AG04450 (cell line): Measurements from ENCODE around the gene ZNF57. TPM values are rescaled to one million over a fixed set of nuclear protein-coding genes. Genes with fewer than 3 reads are reported as not detected.
"Not testable (repeated sequence)": the region's sequence is repeated elsewhere in the genome, so short reads cannot be mapped to it uniquely, and the experiment has no call there.

Experiments
- CTCF ChIA-PET: fragments of 300-600, 350-600 bp; formaldehyde crosslinking; extraction: SDS; loops from one replicate; lab custom pipeline; 2022; ENCODE audit warnings: antibody characterized with exemption, inconsistent platforms; lab: Charles Lee
- POLR2A ChIA-PET: fragments of 350-600 bp; formaldehyde crosslinking; extraction: SDS; loops from one replicate; lab custom pipeline; 2021; ENCODE audit warnings: antibody characterized with exemption, inconsistent platforms; lab: Yijun Ruan, JAX
- DNase-seq: peaks from one replicate; pipeline ENCODE4 v3.0.0-alpha.2; 2011; ENCODE audit warnings: low read depth, low spot score
- H3K27ac ChIP-seq: one replicate; pipeline ENCODE4 v1.5.1; 2012; ENCODE audit warnings: low read depth, low read length, control low read depth
- H3K27me3 ChIP-seq: one replicate; pipeline ENCODE4 v1.6.0; 2012; ENCODE audit warnings: low read length; ENCODE audit not compliant: control insufficient read depth, insufficient read depth
- H3K4me3 ChIP-seq: 2 replicates; pipeline ENCODE4 v1.5.1; 2011; ENCODE audit warnings: mild to moderate bottlenecking, low read depth, low read length, control low read depth
- H3K9me3 ChIP-seq: 2 replicates; pipeline ENCODE4 v1.5.1; 2012; ENCODE audit warnings: low read length; ENCODE audit not compliant: control insufficient read depth, insufficient read depth
- polyA plus RNA-seq: library from polyadenylated mRNA; depleted of rRNA; stranded (reverse); fragments of >200 nt; gene quantifications from 2 replicates; pipeline ENCODE4 v1.2.3, GENCODE V29; 2011
- TF ChIP-seq, protein P1 (sequence below): IDR thresholded peaks from 2 replicates; pipeline ENCODE4 v1.5.1; 2011; ENCODE audit warnings: low read depth, low read length, control low read depth, inconsistent platforms

ZNF57 gene
- polyA plus RNA-seq, 1 experiment = 2.4 TPM

DNA sequence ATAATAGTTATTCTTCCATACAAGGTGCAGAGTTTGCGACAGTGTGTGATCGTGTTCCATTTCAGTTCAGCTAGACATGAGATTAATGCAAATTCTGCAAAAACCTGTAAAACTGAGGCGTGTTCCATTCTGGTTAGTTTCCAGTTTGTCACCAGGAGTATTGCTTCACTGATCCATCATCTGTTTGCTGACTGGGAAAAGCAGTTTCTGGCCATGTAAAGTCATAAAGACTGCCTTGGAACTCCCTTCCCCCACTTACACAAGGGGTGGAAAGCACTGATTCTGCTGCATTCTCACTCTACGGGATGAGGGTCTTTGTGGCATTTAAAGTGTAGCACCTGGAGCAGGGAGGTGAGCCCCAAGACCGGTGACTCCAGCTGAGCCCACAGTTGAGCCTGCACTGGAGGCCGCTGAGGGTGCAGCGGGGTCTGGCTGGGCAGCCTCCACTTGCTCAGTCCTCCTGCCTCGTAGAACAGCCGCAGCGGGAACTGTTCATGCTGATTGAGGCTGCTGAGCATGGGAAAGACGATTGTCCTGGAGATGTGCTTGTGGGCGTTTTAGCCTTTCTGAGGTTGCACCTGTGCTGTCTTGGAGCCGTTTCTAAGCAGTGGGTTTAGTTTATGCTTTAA, 2.0 kb downstream of the ZNF57 start:
- CTCF ChIA-PET = no interaction called here
- no peak for DNase-seq
- H3K9me3 ChIP-seq = peaks cover 9% of the 10 kb centered on the region; the same call in 1 of the 2 replicates
- H3K27me3 ChIP-seq = no peaks in the 10 kb centered on the region
- H3K4me3 ChIP-seq = no peak overlapping the region
- POLR2A ChIA-PET = no interaction called here
- TF ChIP-seq, protein P1, sequence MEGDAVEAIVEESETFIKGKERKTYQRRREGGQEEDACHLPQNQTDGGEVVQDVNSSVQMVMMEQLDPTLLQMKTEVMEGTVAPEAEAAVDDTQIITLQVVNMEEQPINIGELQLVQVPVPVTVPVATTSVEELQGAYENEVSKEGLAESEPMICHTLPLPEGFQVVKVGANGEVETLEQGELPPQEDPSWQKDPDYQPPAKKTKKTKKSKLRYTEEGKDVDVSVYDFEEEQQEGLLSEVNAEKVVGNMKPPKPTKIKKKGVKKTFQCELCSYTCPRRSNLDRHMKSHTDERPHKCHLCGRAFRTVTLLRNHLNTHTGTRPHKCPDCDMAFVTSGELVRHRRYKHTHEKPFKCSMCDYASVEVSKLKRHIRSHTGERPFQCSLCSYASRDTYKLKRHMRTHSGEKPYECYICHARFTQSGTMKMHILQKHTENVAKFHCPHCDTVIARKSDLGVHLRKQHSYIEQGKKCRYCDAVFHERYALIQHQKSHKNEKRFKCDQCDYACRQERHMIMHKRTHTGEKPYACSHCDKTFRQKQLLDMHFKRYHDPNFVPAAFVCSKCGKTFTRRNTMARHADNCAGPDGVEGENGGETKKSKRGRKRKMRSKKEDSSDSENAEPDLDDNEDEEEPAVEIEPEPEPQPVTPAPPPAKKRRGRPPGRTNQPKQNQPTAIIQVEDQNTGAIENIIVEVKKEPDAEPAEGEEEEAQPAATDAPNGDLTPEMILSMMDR = no peak
- no peak overlapping the region for H3K27ac ChIP-seq

DNA sequence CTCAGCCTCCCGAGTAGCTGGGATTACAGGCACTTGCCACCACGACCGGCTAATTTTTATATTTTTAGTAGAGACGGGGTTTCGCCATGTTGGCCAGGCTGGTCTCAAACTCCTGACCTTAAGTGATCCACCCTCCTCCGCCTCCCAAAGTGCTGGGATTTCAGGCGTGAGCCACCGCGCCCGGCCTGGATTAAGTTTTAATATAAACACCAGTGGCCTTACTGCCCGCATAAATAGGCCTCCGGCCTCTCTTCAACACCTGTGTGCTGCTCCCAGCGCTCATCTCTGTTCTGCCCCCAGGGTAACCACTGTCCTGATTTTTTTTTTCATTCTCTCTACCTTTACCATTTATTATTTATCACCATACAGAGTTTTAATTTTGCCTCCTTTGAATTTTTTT, 2.6 kb downstream of the ZNF57 start:
- DNase-seq, H3K27ac ChIP-seq, CTCF ChIA-PET, H3K4me3 ChIP-seq, H3K27me3 ChIP-seq, POLR2A ChIA-PET: not testable (repeated sequence)
- peaks cover 10% of the 10 kb centered on the region; the same call in 1 of the 2 replicates for H3K9me3 ChIP-seq

DNA sequence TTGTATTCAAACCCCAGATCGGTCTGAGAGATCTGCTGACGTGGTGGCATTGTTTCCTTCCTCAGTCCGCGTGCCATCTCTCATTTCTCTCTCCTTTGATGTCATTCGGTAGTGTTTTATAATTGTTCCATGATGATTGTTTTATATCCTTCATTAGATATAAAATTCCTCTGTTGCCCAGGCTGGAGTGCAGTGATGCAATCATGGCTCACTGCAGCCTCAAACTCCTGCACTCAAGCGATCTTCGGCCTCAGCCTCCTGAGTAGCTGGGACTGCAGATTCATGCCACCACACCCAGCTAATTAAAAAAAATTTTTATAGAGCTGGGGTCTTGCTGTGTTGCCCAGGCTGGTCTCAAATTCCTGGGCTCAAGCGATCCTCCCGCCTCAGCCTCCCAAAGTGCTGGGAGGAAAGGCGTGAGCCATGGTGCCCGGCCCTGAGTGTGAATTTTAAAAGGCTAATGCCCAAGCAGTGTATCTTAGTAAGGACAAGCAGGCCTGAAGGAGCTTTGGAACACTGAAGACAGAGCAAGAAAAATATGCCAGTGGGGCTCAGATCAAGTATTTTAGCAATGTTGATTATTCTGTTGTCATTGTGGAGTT, 5.3 kb downstream of the ZNF57 start:
- POLR2A ChIA-PET = interaction anchor here (0.6 kb wide), 1 partner anchor 56 kb away, joined by 5 read pairs; no protein-coding TSS in a partner anchor
- CTCF ChIA-PET = no interaction called here
- TF ChIP-seq, protein P1 = no peak
- DNase-seq = no peak
- Histone ChIP-seq H3K27me3 (no peaks in the 10 kb centered on the region), H3K27ac (no peak overlapping the region), H3K4me3 (no peak overlapping the region), H3K9me3 (peaks cover 14% of the 10 kb centered on the region; the same call in 1 of the 2 replicates)

DNA sequence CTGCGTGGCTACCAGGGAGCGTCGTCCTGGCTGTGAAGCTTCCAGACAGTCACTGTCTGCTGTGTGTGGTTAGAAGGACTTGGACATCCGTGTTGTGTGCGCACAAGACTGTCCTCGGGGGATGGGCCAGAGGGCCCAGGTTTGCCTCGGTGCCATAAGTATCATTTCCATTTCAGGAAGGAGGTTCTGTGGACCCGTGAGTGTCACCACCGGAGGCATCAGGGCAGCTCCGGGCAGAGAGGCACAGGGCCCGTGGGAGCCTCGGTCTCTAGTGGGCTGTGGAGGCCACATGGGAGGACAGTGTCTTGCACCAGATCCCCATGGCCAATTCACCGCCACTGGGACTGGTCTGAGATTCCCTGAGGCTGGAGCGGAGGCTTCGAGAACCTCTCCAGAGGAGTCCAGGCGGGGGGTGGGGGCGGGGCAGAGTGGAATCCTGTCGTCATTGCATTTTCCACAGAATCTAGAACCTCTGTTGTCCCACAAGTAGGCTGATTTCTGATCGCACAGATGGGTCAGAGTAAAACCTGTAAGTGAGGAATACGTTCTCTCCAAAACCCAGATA, 6.0 kb downstream of the ZNF57 start:
- CTCF ChIA-PET = interaction anchor here (0.6 kb wide), 1 partner anchor 19 kb away, joined by 4 read pairs; no protein-coding TSS in a partner anchor
- POLR2A ChIA-PET = no interaction called here

DNA sequence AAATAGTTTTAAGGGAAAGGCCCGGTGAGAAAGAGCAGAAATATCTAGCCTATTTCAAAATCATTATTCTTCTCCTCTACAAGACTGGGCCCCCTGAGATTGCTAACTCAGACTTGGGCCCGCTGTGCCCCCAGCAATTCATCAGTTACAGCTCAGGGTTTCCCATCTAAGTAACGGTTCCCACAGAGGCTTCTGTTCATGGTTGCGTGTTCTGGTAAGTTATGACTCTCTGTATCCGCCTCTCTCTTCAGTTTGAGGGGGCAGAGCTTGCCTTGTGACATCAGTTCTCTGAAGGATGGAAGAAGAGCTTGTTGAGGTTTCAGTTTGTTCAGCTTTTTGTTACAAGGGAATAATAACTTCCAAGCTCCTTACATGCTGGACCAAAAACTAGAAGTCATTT, 11.6 kb downstream of the ZNF57 start:
- TF ChIP-seq, protein P1 = no peak
- POLR2A ChIA-PET = no interaction called here
- no peak for DNase-seq
- CTCF ChIA-PET = no interaction called here
- peaks cover 29% of the 10 kb centered on the region for H3K9me3 ChIP-seq
- H3K27ac ChIP-seq = no peak overlapping the region
- no peak overlapping the region for H3K4me3 ChIP-seq
- H3K27me3 ChIP-seq = no peaks in the 10 kb centered on the region

More for the DNA sequence above, 6.0 kb downstream of the ZNF57 start:
- Histone ChIP-seq H3K9me3 (peaks cover 18% of the 10 kb centered on the region; the same call in 1 of the 2 replicates), H3K27me3 (no peaks in the 10 kb centered on the region), H3K27ac (no peak overlapping the region), H3K4me3 (no peak overlapping the region)
- no peak for DNase-seq
- TF ChIP-seq, protein P1 = no peak
